BJ (cell line): ENCODE measurements around the gene CASR. TPM values are rescaled to one million over a fixed set of nuclear protein-coding genes. Genes with fewer than 3 reads are reported as not detected.

Experiments
- CTCF ChIA-PET: fragments of 350-600 bp; formaldehyde crosslinking; extraction: SDS; loops from one replicate; lab custom pipeline; 2021; ENCODE audit warnings: antibody characterized with exemption, inconsistent platforms; lab: Yijun Ruan, JAX
- POLR2A ChIA-PET: fragments of 300-600 bp; sonication (Branson Sonifier 250); formaldehyde crosslinking; extraction: SDS; loops from one replicate; lab custom pipeline; 2021; ENCODE audit warnings: antibody characterized with exemption; lab: Charles Lee
- DNase-seq: peaks from one replicate; pipeline ENCODE4 v3.0.0-alpha.2; 2011; ENCODE audit warnings: low read depth
- H3K27me3 ChIP-seq: 2 replicates; pipeline ENCODE4 v1.6.0; 2011; ENCODE audit warnings: low read length; ENCODE audit not compliant: control insufficient read depth, insufficient read depth
- H3K36me3 ChIP-seq: 2 replicates; pipeline ENCODE4 v1.5.1; 2011; ENCODE audit warnings: low read length; ENCODE audit not compliant: control insufficient read depth, insufficient read depth
- H3K4me3 ChIP-seq: 2 replicates; pipeline ENCODE4 v1.5.1; 2011; ENCODE audit warnings: low read depth, mild to moderate bottlenecking, control low read depth, low read length
- CTCF ChIP-seq: IDR thresholded peaks from 2 replicates; pipeline ENCODE4 v1.5.1; 2011; ENCODE audit warnings: low read depth, mild to moderate bottlenecking, control low read depth, inconsistent platforms, low read length, moderate library complexity; ENCODE audit not compliant: insufficient read depth
- polyA plus RNA-seq: library from polyadenylated mRNA; depleted of rRNA; stranded (reverse); fragments of >200 nt; gene quantifications from 2 replicates; pipeline ENCODE4 v1.2.3, GENCODE V29; 2011

CASR gene
- polyA plus RNA-seq, 1 experiment: not detected

- ChIA-PET POLR2A (no interaction called here), CTCF (interaction anchor here (1.6 kb wide), 1 partner anchor 12 kb away, joined by 4 read pairs; no protein-coding TSS in a partner anchor)
- DNase-seq: no peak
- peaks cover 2% of the 10 kb centered on the region; the same call in 1 of the 2 replicates for H3K27me3 ChIP-seq
- TF ChIP-seq CTCF: no peak
- no peaks in the 10 kb centered on the region for H3K36me3 ChIP-seq
- no peak overlapping the region for H3K4me3 ChIP-seq
Observed at GRCh38 chr3:122310361-122310760, 126.9 kb downstream of the CASR start.

GRCh38 chr3:122312826-122313225, 129.4 kb downstream of the CASR start:
- Histone ChIP-seq H3K36me3 (no peaks in the 10 kb centered on the region), H3K27me3 (peaks cover 2% of the 10 kb centered on the region), H3K4me3 (no peak overlapping the region)
- no peak for DNase-seq
- ChIA-PET CTCF (interaction anchor here (1.1 kb wide), 1 partner anchor 10 kb away, joined by 4 read pairs; no protein-coding TSS in a partner anchor), POLR2A (no interaction called here)
- no peak for TF ChIP-seq CTCF

GRCh38 chr3:122313281-122313680, 129.8 kb downstream of the CASR start:
- POLR2A ChIA-PET: no interaction called here
- Histone ChIP-seq H3K27me3 (peaks cover 2% of the 10 kb centered on the region), H3K36me3 (no peaks in the 10 kb centered on the region), H3K4me3 (no peak overlapping the region)
- CTCF ChIA-PET: interaction anchor here (1.1 kb wide), 1 partner anchor 9 kb away, joined by 4 read pairs; no protein-coding TSS in a partner anchor
- no peak for DNase-seq
- TF ChIP-seq CTCF: no peak

- CTCF ChIA-PET: interaction anchor here (0.6 kb wide), 1 partner anchor 439 kb away, joined by 4 read pairs; no protein-coding TSS in a partner anchor
Observed at GRCh38 chr3:122314228-122314876, 130.9 kb downstream of the CASR start.

More at GRCh38 chr3:122314228-122314876, 130.9 kb downstream of the CASR start:
- Histone ChIP-seq H3K36me3 (no peaks in the 10 kb centered on the region), H3K4me3 (no peak overlapping the region), H3K27me3 (peaks cover 2% of the 10 kb centered on the region)
- POLR2A ChIA-PET: no interaction called here
- DNase-seq: no peak
- TF ChIP-seq CTCF: no peak
